D721Med (cell line): ENCODE results near the gene ABCG2.

ENCODE experiments used
- DNase-seq: peaks from one replicate; pipeline ENCODE4 v3.0.0; 2011; ENCODE audit warnings: low spot score; ENCODE audit not compliant: insufficient read length
- FAIRE-seq: peaks from 2 replicates; lab custom pipeline; 2011; peaks lifted over from hg19 to GRCh38; lab: Jason Lieb, UNC
- TF ChIP-seq, protein P1 (sequence below): IDR thresholded peaks from 2 replicates; pipeline ENCODE4 v1.5.1; 2012; ENCODE audit warnings: mild to moderate bottlenecking, control low read depth; ENCODE audit not compliant: insufficient read depth; ENCODE audit errors: missing control alignments

ABCG2 gene

DNA sequence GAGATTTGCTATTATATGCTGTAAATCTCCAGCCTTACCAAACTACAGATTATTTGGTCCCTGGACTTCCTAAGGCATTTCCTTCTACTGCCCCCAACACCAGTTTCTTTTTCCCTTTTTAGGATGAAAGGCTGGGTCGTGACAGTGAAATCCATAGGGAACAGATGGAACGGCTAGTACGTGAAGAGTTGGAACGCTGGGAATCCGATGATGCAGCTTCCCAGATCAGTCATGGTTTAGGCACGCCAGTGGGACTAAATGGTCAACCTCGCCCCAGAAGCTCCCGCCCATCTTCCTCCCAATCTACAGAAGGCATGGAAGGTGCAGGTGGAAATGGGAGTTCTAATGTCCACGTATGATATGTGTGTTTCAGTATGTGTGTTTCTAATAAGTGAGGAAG, 83.1 kb downstream of the ABCG2 start:
- FAIRE-seq (no peak), DNase-seq (no peak)
- TF ChIP-seq, protein P1, sequence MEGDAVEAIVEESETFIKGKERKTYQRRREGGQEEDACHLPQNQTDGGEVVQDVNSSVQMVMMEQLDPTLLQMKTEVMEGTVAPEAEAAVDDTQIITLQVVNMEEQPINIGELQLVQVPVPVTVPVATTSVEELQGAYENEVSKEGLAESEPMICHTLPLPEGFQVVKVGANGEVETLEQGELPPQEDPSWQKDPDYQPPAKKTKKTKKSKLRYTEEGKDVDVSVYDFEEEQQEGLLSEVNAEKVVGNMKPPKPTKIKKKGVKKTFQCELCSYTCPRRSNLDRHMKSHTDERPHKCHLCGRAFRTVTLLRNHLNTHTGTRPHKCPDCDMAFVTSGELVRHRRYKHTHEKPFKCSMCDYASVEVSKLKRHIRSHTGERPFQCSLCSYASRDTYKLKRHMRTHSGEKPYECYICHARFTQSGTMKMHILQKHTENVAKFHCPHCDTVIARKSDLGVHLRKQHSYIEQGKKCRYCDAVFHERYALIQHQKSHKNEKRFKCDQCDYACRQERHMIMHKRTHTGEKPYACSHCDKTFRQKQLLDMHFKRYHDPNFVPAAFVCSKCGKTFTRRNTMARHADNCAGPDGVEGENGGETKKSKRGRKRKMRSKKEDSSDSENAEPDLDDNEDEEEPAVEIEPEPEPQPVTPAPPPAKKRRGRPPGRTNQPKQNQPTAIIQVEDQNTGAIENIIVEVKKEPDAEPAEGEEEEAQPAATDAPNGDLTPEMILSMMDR = no peak

DNA sequence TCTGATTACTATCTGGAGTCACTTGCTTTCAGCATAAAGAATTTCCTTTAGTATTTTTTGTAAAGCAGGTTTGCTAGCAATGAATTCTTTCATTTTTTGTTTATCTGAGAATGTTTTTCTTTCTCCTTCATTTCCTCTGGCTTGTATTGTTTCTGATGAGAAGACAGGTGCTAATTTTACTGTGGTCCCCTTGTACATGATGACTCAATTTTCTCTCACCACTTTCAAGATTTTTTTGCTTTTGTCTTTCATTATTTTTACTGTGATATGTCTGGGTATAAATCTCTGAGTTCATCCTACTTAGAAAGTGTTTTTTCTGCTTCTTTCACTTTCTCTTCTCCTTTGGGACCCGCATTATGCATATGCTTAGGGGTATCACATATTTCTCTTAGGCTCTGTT, 88.4 kb downstream of the ABCG2 start:
- FAIRE-seq (no peak), DNase-seq (no peak)
- TF ChIP-seq, protein P1 = no peak

DNA sequence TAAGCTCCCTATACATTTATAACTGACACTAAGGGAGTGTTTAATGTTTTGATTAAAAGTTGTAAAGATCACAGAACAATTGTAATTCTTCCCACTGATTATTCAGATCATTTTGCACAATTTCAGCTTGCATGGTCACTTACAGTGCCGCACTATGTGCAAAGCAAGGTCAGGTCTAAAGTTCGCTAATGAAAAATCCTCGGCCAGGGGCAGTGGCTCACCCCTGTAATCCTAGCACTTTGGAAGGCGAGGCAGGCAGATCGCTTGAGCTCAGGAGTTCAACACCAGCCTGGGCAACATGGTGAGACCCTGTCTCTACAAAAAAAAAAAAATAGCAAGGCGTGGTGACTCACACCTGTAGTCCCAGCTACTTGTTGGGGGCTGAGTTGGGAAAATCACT, 94.0 kb downstream of the ABCG2 start:
- no peak for FAIRE-seq
- TF ChIP-seq, protein P1 = no peak

DNA sequence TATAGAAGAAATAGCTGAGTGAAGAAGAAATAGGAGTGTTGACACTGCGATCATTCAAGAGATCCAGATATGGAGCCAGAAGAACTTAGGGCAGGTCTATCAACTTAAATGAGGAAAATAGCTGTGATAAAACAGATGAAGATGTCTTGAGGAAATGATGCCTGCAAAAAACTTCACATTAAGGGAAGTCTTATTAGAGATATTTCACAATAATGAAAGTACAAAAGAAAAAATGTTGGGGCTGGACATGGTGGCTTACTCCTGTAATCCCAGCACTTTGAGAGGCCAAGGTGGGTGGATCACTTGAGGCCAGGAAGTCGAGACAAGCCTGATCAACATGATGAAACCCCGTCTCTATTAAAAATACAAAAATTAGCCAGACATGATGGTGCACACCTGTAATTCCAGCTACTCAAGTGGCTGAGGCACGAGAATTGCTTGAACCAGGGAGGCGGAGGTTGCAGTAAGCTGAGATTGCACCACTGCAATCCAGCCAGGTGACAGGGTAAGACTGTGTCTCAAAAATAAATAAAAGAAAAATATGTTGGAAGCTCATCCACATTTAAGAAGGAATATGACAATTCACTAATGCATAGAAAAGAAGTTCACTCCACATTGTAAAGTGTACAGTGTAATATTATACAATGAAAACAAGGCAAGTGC, 94.7 kb downstream of the ABCG2 start:
- FAIRE-seq (no peak), DNase-seq (no peak)
- TF ChIP-seq, protein P1 = no peak

More for the DNA sequence above, 94.0 kb downstream of the ABCG2 start:
- no peak for DNase-seq

DNA sequence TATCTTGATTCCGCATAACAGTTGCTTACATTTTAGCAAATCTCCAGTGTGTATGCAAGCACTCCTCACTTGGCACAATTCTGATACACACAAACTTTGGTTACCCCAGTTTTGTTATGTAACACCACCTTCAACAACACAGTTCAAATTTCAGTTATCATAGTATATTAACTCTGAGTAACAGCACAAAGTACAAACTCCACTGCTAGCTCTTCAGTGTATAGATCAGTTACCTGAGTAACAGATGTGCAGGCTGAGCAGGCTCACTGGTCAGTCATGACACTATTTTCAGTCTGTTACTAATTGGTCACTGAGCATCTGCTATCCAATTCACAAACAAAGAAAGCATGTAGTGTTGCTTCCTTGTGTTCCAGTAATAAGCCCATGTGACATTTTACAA, 95.6 kb downstream of the ABCG2 start:
- DNase-seq = no peak
- FAIRE-seq = no peak
- TF ChIP-seq, protein P1 = no peak

DNA sequence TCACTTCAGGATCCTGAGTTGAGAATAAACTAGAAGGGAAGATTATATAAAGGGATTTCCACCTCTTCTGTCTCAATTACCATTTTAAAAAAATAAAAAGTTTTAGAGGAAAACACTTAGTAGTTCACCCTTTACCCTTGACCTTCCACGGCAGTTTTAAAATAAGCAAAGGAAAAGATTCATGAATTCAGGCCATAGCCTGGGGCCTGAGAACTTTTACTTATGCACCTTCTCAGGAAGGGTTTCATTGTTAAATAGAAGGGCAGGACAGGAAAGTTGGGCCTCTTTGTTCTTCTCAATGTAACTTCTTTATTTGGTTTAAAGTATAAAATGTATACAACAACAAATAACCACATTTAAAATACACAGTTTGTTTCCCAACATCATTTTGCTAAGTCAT, 96.1 kb downstream of the ABCG2 start:
- FAIRE-seq = no peak
- TF ChIP-seq, protein P1 = no peak
- no peak for DNase-seq

DNA sequence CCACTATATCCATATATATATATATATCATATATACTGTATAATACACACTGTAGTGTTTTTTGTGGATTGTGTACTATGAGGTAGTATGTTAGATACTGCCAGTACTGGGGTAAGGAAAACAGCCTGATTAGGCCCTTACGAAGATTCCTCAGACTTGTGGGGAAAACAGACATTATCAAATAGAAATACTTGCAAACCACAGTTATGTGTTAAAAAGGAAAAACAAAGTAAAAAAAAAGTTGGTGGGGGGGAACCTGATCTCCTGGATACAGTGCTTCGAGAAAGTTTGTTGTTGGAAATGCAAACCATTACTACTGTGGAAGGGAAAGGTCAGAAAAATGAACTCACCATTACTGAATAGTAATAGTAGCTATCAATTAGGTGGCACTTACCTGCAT, 98.0 kb downstream of the ABCG2 start:
- DNase-seq = no peak
- FAIRE-seq = no peak
- TF ChIP-seq, protein P1 = no peak
